Measurements from ENCODE around the gene GPR152. TPM values are rescaled to one million over a fixed set of nuclear protein-coding genes. Genes with fewer than 3 reads are reported as not detected.

GPR152 gene
- total RNA-seq, 1 experiment from 2014 or later = not detected

GRCh38 chr11:67434395-67434881, 18.1 kb downstream of the GPR152 start:
- TF ChIP-seq SIN3A (IDR thresholded peaks at IDR 0.05; ENCODE audit: low read depth) = no peak
- TF ChIP-seq JUND (IDR thresholded peaks at IDR 0.05) = no peak
- TF ChIP-seq ZNF274 (IDR thresholded peaks at IDR 0.05; ENCODE audit: low read depth, low read length) = no peak
- no peak for TF ChIP-seq SP1 (IDR thresholded peaks at IDR 0.05; ENCODE audit: low read depth)
- TF ChIP-seq EZH2phosphoT487 (IDR thresholded peaks at IDR 0.05; ENCODE audit: borderline replicate concordance) = no peak
- TF ChIP-seq FOSL1 (IDR thresholded peaks at IDR 0.05; ENCODE audit: low read depth) = no peak
- no peak for TF ChIP-seq CTCF (IDR thresholded peaks at IDR 0.05 in 2 of 3, conservative IDR thresholded peaks at IDR 0.05 in 1 of 3; ENCODE audit: borderline replicate concordance in 1 of 3, insufficient read depth in 1 of 3, low read depth in 2 of 3, low read length in 2 of 3)
- no peak for TF ChIP-seq ZFX (IDR thresholded peaks at IDR 0.05)
- TF ChIP-seq RAD21 (IDR thresholded peaks at IDR 0.05; ENCODE audit: low read depth) = no peak
- no peak for TF ChIP-seq POLR2A (IDR thresholded peaks at IDR 0.05; ENCODE audit: borderline replicate concordance, extremely low read depth, insufficient read depth, insufficient read length)
- TF ChIP-seq MAX (IDR thresholded peaks at IDR 0.05) = no peak
- no peak for TF ChIP-seq POLR2AphosphoS5 (IDR thresholded peaks at IDR 0.05; ENCODE audit: low read depth, low read length)
- no peak for TF ChIP-seq ELF1 (IDR thresholded peaks at IDR 0.05; ENCODE audit: borderline replicate concordance, low read depth)
- TF ChIP-seq REST (IDR thresholded peaks at IDR 0.05; ENCODE audit: low read depth) = no peak
- no peak for TF ChIP-seq ZBTB33 (IDR thresholded peaks at IDR 0.05; ENCODE audit: extremely low read depth, insufficient replicate concordance, low read length)
- TF ChIP-seq YY1 (IDR thresholded peaks at IDR 0.05; ENCODE audit: extremely low read depth, insufficient replicate concordance, low read depth, low read length) = no peak
- TF ChIP-seq TCF7L2 (IDR thresholded peaks at IDR 0.05; ENCODE audit: borderline replicate concordance, extremely low read depth, insufficient read depth, insufficient read length) = no peak
- TF ChIP-seq ATF3 (IDR thresholded peaks at IDR 0.05) = no peak
- no peak for TF ChIP-seq SRF (IDR thresholded peaks at IDR 0.05; ENCODE audit: low read depth)
- TF ChIP-seq CEBPB (IDR thresholded peaks at IDR 0.05; ENCODE audit: low read depth) = no peak
- Histone ChIP-seq H3K4me2 (ENCODE audit: low read length) (no peak overlapping the region), H3K4me3 (replicated peaks in 1 of 2; ENCODE audit: low read depth in 1 of 2, low read length in 2 of 2) (no peak overlapping the region), H3K36me3 (ENCODE audit: control insufficient read depth in 1 of 2, insufficient read depth in 2 of 2, low read length in 2 of 2) (peaks cover 10 to 17% of the 10 kb centered on the region in 2 experiments; a peak in 3 of 4 replicates), H4K20me1 (ENCODE audit: insufficient read depth) (no peaks in the 10 kb centered on the region), H3K79me2 (ENCODE audit: insufficient read depth, low read length) (peaks cover 15% of the 10 kb centered on the region), H2AFZ (ENCODE audit: low read depth, low read length, poor library complexity, severe bottlenecking) (no peak overlapping the region), H3K9ac (ENCODE audit: low read length) (no peak overlapping the region), H3K27ac (ENCODE audit: low read depth, low read length) (no peak overlapping the region), H3K4me1 (ENCODE audit: control insufficient read depth in 1 of 2, insufficient read depth in 2 of 2, low read length in 2 of 2) (peaks cover 5 to 13% of the 10 kb centered on the region in 2 experiments), H3K9me3 (ENCODE audit: control insufficient read depth in 1 of 2, insufficient read depth in 1 of 2, low read depth in 1 of 2, low read length in 2 of 2) (no peaks in the 10 kb centered on the region), H3K9me2 (ENCODE audit: insufficient read depth) (no peaks in the 10 kb centered on the region), H3K27me3 (ENCODE audit: insufficient read depth, low read length) (no peaks in the 10 kb centered on the region)
- ChIA-PET POLR2A (no interaction called here), CTCF (no interaction called here), RAD21 (ENCODE audit: low non-redundant PET in 1 of 2, low total read pairs in 2 of 2, uncharacterized antibody in 2 of 2, unreplicated experiment in 2 of 2) (no interaction called here)
- BruUV-seq (replicated peaks) = no TSS peak
- ATAC-seq = no peak
- no peak for DNase-seq (ENCODE audit: low read depth, low spot score)
- intact Hi-C loops (cut with micrococcal nuclease) = no loop called here

Measured in HCT116 (cell line).